ENCODE measurements around the gene RPRD2.

The RPRD2 gene

DNA sequence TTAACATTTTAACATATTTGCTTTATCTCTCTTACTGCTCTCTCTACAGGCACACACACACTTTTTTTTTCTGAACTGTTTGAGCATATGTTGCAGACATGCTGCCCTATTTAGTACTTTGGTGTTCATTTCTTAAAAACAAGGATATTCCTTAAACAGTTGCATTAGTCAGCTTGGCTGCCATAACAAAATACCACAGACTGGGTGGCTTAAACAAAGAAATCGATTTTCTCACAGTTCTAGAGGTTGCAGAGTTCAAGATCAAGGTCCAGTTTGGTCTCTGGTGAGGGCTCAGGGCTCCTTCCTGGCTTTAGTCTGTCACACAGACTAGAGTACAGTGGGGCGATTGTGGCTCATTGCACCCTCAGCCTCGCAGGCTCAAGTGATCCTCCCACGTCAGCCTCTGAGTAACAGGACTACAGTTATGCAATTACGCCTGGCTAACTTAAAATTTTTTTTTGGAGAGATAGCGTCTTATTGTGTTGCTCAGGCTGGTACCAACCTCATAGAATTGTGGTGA is 46.7 kb downstream of the RPRD2 start:
- TF ChIP-seq, protein P1, sequence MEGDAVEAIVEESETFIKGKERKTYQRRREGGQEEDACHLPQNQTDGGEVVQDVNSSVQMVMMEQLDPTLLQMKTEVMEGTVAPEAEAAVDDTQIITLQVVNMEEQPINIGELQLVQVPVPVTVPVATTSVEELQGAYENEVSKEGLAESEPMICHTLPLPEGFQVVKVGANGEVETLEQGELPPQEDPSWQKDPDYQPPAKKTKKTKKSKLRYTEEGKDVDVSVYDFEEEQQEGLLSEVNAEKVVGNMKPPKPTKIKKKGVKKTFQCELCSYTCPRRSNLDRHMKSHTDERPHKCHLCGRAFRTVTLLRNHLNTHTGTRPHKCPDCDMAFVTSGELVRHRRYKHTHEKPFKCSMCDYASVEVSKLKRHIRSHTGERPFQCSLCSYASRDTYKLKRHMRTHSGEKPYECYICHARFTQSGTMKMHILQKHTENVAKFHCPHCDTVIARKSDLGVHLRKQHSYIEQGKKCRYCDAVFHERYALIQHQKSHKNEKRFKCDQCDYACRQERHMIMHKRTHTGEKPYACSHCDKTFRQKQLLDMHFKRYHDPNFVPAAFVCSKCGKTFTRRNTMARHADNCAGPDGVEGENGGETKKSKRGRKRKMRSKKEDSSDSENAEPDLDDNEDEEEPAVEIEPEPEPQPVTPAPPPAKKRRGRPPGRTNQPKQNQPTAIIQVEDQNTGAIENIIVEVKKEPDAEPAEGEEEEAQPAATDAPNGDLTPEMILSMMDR (conservative IDR thresholded peaks at IDR 0.05): no peak
- H3K27ac ChIP-seq: no peak overlapping the region

DNA sequence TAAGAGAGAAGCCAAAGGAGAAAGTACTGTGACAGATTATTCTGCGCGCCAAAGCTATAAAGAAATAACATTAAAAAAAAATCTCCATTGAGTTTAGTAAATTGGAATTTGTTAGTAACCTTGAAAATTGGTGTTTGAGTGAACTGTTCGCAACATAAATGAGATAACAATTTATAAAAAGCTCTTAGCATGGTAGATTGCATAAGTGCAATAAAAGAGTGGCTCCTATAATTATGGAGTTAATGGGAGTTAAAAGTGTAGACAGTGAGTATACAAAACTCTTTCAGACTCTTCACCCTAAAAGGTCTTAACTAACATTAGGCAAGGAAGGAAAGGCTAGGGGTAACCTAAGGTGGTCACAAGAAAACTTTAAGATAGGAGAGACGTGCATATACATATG is 50.6 kb downstream of the RPRD2 start:
- H3K27ac ChIP-seq: no peak overlapping the region

DNA sequence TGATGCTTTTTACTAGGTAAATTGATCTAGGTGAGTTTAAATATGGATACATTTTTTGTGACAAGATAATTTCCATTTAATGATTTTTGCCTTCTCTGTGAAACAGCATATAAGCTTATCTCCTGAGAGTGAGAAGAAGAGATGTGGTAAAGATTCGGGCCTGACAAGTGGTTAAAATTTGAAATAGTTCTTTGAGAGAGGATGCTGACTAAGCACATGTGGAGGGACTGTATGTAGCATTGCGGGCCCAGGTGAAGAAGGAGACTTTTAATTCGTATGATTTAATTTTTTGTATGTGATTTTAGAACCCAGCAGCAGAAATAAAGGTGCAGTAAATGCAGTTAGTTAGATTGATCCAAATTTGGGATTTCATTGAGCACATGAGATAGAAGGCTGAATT is 51.9 kb downstream of the RPRD2 start:
- no peak overlapping the region for H3K27ac ChIP-seq
- TF ChIP-seq, protein P1 (conservative IDR thresholded peaks at IDR 0.05): no peak

More for the DNA sequence above, 50.6 kb downstream of the RPRD2 start:
- TF ChIP-seq, protein P1 (conservative IDR thresholded peaks at IDR 0.05): no peak

DNA sequence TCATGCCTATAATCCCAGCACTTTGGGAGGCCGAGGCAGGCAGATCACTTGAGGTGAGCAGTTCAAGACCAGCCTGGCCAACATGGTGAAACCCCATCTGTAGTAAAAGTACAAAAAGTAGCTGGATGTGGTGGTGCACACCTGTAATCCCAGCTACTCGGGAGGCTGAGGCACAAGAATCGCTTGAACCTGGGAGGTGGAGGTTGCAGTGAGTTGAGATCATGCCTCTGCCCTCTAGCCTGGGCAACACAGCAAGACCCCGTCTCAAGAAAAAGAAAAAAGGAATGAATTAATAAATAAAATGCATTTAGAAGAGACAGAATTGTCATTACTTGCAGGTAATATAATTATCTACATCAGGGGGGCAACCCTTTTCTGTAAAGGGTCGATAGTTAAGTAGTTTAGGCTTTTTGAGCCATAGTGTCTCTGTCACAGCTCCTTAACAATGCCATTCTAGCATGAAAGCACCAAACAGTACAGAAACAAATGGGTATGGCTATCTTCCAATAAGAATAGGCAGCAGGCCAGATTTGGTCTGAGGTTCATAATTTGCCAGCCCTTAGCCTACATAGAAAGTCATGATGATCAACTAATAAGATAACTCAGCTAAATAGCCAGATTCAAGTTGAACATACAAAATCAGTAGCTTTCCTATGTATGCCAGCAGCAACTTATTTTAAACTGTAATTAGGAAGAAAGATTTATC is 56.8 kb downstream of the RPRD2 start:
- TF ChIP-seq, protein P1 (conservative IDR thresholded peaks at IDR 0.05): no peak
- H3K27ac ChIP-seq: peak overlapping the region; percentile 40

DNA sequence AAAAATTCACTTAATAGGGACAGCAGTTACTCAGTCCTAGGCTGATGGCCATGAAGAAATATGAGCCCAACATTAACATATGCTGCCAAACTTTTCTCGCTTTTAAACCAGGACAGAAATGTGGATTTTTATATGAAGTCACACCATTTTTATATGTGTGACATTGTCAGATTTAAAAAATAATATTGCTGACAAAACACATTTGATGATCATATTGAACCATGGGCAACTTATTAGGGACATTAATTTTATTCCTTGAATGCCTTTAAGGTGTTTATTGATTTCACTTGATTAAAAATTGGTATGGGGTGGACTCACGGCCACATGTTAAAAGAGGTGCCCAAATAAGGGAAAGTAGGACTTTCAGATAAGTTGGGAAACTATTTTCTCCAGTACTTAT is 58.6 kb downstream of the RPRD2 start:
- TF ChIP-seq, protein P1 (conservative IDR thresholded peaks at IDR 0.05): no peak
- H3K27ac ChIP-seq: no peak overlapping the region

DNA sequence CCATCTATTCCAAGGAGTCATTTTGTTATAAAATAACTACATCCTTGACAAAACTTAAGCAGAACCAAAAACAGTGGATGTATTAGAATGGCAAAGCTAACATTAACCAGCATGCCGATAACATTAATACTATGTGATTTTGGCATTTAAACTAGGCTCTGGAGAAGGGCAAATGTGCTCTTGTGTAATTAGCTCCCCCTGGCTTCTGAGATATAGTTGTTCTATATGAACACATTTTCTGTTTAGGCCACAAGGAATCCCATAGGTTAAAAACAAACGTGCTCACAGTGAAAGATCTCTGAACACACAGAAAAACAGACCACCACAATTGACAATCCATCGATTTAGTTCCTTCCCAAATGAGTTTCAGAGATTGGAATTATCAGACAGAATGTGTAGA is 65.9 kb downstream of the RPRD2 start:
- H3K27ac ChIP-seq: no peak overlapping the region
- TF ChIP-seq, protein P1 (conservative IDR thresholded peaks at IDR 0.05): peak; percentile 46

DNA sequence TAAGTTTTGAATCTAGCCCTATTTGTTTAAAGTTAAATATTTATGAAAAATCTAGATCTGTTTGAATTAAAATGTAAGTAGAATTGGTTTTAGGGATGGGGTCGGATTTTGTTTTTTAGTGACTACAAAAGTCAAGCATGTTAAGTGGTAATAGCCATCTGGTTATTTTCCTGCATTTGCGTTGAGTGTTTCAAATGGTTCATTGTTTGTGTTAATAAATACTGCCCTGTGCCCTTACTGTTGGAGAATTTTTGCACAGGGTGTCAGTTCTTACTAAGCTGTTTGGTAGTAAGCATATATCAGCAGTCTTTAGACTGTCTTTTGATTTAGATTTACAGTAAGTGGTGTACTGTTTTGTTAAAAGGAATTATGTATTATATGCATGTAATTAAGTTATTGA is 77.2 kb downstream of the RPRD2 start:
- TF ChIP-seq, protein P1 (conservative IDR thresholded peaks at IDR 0.05): no peak
- H3K27ac ChIP-seq: no peak overlapping the region

Measured in VCaP (cell line).